SK-MEL-5 (cell line): ENCODE results near the gene ASB15. TPM values are rescaled to one million over a fixed set of nuclear protein-coding genes. Genes with fewer than 3 reads are reported as not detected.
"Not testable (repeated sequence)": the region's sequence is repeated elsewhere in the genome, so short reads cannot be mapped to it uniquely, and the experiment has no call there.

Source experiments
- DNase-seq: peaks from one replicate; pipeline ENCODE4 v3.0.0-alpha.2; 2016; ENCODE audit warnings: low read depth, low spot score
- in situ Hi-C: cut with HindIII; loops from 2 replicates; pipeline ENCODE4 v1.10.0; 2016; ENCODE audit warnings: low sequenced_read_pairs, high pct_unique_total_duplicates, low pct_unique_long_range_greater_than_20kb
- total RNA-seq: library from RNA; depleted of rRNA; stranded (reverse); fragments of >200 nt; shearing (Covaris generic); gene quantifications from 2 replicates; pipeline ENCODE4 v1.2.3, GENCODE V29; 2014

Gene ASB15
- total RNA-seq, 1 experiment from 2014 or later: not detected

- in situ Hi-C loops: no loop called here
- DNase-seq: peak; percentile 90
Observed at GRCh38 chr7:123624527-123625183, 23.0 kb downstream of the ASB15 start.

DNA sequence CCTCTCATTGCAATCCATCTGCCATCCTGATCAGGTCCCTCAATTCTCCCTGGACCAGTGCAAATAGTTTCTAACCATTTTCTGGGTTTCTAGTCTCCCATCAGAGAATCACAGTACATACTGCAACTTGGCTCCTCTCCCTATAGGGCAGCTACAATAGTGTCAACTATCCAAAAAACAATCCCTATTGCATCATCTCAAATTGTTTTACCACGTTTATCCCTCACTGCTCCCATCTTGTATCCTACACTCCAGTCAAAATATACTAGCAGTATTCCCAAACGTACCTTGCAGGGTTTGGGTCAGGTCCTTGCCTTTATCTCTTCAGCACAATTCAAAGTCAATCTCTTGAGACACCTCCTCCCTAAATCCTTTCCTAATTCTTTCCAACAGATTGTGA, 23.6 kb downstream of the ASB15 start:
- in situ Hi-C loops: no loop called here
- DNase-seq: no peak

DNA sequence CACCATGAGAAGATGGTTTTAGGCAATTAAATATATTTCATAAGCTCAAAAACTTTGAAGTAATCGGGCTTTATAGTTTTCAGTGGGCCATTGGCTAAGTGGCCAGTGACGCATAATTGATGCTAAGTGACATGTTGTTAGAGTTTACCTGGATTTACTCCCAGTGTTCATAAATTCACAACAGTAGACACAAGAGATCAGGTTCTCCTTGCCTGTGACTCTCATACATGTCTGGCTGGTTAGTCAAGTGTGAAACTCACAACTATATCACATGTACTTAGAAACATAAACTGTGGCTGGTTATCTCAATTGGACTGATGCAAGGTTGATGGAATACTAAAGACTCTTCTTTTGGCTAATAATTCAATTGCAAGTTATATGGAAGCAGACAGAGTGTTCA, 26.2 kb downstream of the ASB15 start:
- in situ Hi-C loops: no loop called here
- DNase-seq: no peak

- in situ Hi-C loops: no loop called here
- no peak for DNase-seq
Observed at GRCh38 chr7:123628829-123629228, 27.2 kb downstream of the ASB15 start.

DNA sequence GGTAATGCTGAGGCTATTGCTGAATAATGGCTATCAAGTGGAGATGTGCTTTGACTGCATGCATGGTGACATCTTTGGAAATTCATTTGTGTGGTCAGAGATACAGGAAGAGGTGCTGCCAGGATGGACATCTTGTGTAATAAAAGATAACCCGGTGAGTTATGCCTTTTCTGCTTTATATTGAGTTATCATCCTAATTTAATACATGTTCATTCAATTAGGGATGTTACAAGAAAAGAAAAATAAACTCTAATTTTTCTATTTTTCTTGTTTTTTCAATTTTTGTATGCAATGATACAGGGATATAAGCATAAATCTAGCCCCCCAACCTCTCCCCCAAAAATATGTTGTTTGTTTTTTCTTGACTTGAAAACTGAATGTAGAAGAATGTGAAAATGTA, 27.7 kb downstream of the ASB15 start:
- in situ Hi-C loops: no loop called here
- no peak for DNase-seq

DNA sequence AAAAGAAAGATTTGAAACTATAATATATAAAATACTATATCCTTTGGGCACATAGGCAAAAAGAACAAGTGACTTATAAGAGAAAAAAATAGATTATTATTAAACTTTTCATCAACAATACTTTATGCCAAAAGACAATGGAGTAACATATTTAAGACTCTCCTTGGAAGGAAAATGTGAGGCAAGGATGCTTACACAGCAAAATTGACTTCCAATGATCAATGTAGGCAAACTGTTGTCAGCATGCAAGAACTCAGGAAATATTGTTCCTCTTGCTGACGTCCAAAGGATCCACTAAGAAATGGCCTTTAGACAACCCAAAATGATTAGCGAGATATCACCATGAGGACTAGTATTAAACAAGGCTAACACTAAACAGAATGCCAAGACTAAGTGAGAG, 31.2 kb downstream of the ASB15 start:
- DNase-seq: no peak
- in situ Hi-C loops: no loop called here

GRCh38 chr7:123633553-123633952, 31.9 kb downstream of the ASB15 start:
- no peak for DNase-seq
- in situ Hi-C loops: no loop called here

- in situ Hi-C loops, DNase-seq: not testable (repeated sequence)
Observed at GRCh38 chr7:123634011-123634573, 32.5 kb downstream of the ASB15 start.

DNA sequence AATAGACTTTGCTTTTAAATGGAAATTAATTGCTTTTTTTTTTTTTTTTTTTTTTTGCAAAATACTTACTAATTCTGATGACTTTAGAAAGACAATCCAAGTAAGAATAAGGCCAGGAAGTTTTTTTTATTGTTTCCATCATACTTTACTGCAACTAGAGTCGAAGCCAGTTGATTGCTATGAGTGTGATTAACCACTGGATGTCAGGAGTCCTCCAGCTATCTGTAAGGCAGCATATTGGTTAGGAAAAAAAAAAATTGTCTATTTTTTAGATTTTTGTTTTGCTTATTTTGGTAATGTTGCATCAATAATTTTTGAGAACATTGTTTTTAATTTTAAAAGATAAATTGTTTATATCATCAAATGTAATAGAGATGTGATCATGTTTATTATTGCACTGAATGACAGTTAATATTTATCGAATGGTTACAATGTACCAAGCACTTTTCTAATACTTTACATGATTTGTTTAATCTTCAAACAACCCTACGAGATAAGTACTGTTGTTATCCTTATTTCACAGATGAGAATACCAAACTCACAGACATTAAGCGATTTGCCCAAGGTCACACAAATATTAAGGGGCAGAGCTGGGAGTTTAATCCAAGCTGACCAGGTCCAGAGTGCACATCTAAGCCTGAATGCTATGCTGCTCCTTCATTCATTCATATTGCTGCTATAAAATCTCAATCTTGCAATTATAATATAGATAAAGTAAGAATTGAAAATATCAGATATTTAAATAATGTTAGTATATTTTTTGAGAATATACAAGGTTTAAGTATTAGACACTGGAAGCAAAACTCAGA, 34.1 kb downstream of the ASB15 start:
- peak; percentile 72 for DNase-seq
- in situ Hi-C loops: no loop called here

DNA sequence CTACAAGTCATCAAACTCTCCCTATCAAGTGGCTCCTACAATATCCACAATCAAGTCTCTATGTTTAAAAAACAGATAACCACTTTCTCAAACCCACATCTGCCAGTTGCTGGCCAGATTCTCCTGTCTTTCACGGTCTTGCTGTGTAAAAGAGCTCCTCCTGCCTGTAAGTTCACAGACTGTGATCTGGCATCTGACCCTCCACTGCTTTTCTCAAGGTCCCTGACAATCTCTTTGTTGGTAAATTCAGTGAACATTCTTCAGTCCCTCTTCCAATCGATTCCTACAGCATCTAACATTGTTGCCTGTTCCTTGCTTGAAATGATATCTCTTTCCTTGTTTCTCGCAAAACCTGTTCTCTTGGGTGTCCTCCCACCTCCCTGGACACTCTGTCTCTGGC, 35.6 kb downstream of the ASB15 start:
- DNase-seq: peak; percentile 55
- in situ Hi-C loops: no loop called here

DNA sequence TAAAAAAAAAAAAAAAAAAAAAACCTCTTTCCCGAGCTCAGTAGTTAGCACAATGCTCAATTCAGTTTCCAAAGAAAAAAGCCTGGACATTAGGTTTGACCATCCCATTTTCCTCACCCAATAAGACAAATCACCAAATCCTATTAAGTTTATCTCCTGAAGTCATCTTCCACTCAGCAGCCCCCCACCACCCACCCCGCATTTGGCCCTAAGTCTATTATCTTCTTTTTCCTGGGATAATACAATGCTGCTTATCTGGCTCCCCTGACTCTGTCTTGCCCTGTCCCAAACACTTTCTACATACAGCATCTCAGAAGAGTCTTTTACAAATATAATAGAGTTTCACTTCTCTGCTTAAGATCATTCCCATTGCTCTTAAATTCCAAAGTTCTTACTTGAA, 36.3 kb downstream of the ASB15 start:
- no peak for DNase-seq
- in situ Hi-C loops: no loop called here

- DNase-seq: no peak
- in situ Hi-C loops: no loop called here
Observed at GRCh38 chr7:123639631-123640030, 38.0 kb downstream of the ASB15 start.

DNA sequence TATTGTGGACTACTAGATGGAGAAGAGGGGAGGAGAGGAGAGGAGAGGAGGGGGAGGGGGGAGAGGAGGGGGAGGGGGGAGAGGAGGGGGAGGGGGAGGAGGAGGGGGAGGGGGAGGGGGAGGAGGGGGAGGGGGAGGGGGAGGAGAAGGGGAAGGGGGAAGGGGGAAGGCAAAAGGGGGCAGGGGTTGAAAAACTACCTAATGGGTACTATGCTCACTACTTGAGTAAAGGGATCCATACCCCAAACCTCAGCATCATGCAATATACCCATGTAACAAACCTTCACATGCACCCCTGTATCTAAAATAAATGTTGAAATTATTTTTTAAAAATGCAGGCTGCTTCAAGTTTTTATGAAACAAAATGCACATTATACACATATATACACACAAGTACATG, 39.0 kb downstream of the ASB15 start:
- in situ Hi-C loops: no loop called here
- no peak for DNase-seq

DNA sequence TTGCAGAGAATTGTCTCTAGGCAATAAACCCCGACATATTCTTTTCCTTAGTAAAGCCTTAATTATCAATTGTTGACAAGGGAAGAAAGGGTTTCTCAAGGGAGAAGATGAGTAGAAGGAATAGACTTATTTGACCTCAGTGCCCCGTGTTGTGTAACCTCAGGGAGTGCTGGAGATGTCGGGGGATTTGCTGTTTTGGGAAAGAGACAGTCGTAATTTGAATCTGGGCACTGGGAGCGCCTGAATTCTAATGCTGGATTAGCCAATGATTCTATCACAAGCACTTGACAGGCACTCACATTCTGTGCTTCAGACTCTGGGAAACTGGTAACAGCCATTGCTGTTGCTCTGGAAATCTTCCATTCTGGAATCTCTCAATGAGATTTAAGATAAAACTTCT, 40.3 kb downstream of the ASB15 start:
- no peak for DNase-seq
- in situ Hi-C loops: no loop called here

GRCh38 chr7:123643495-123644441, 42.1 kb downstream of the ASB15 start:
- DNase-seq: peak; percentile 65
- in situ Hi-C loops: no loop called here

- in situ Hi-C loops: no loop called here
- DNase-seq: no peak
Observed at GRCh38 chr7:123645516-123645915, 43.9 kb downstream of the ASB15 start.

- in situ Hi-C loops: no loop called here
- DNase-seq: no peak
Observed at GRCh38 chr7:123647106-123647730, 45.6 kb downstream of the ASB15 start.
